Loucy (cell line): ENCODE measurements around the gene LRRC27.

ENCODE experiments used
- H2AFZ ChIP-seq: fragments of 200-600 bp; sonication (generic); 2 replicates; pipeline ENCODE4 v1.6.0; 2016; ENCODE audit warnings: antibody characterized with exemption, mild to moderate bottlenecking, low read length, moderate library complexity
- H3F3A ChIP-seq: fragments of 200-600 bp; 2 replicates; pipeline ENCODE4 v1.6.0; 2016; ENCODE audit warnings: antibody characterized with exemption, low read depth, mild to moderate bottlenecking
- H3K27me3 ChIP-seq: fragments of 200-600 bp; sonication (generic); 2 replicates; pipeline ENCODE4 v1.6.1; 2014; ENCODE audit warnings: low read length, mild to moderate bottlenecking; ENCODE audit not compliant: insufficient read depth, poor library complexity, severe bottlenecking
- H3K36me3 ChIP-seq: fragments of 200-600 bp; sonication (generic); 2 replicates; pipeline ENCODE4 v1.6.1; 2016; ENCODE audit warnings: low read length; ENCODE audit not compliant: insufficient read depth
- H3K4me1 ChIP-seq: fragments of 200-600 bp; sonication (generic); 2 replicates; pipeline ENCODE4 v1.5.1; 2014; ENCODE audit warnings: low read length, mild to moderate bottlenecking; ENCODE audit not compliant: insufficient read depth, poor library complexity, severe bottlenecking
- H3K4me2 ChIP-seq: fragments of 200-600 bp; sonication (generic); 2 replicates; pipeline ENCODE4 v1.6.0; 2014; ENCODE audit warnings: antibody characterized with exemption, low read length, low read depth, mild to moderate bottlenecking; ENCODE audit not compliant: poor library complexity, severe bottlenecking
- H3K4me3 ChIP-seq: fragments of 200-600 bp; sonication (generic); 2 replicates; pipeline ENCODE4 v1.5.1; 2014; ENCODE audit warnings: low read length, mild to moderate bottlenecking, mixed read lengths; ENCODE audit not compliant: poor library complexity, severe bottlenecking
- H3K79me2 ChIP-seq: fragments of 200-600 bp; sonication (generic); 2 replicates; pipeline ENCODE4 v1.6.1; 2014; ENCODE audit warnings: low read length; ENCODE audit not compliant: insufficient read depth
- H3K9ac ChIP-seq: fragments of 200-600 bp; sonication (generic); 2 replicates; pipeline ENCODE4 v1.6.0; 2014; ENCODE audit warnings: mild to moderate bottlenecking, low read depth, low read length, moderate library complexity; ENCODE audit not compliant: poor library complexity, severe bottlenecking
- H3K9me2 ChIP-seq: fragments of 200-600 bp; sonication (generic); replicated peaks from 2 replicates; pipeline ENCODE4 v1.6.1; 2016; ENCODE audit warnings: low read depth, low read length, mixed read lengths
- H3K9me3 ChIP-seq: fragments of 200-600 bp; sonication (generic); 2 replicates; pipeline ENCODE4 v1.6.1; 2014; ENCODE audit warnings: mild to moderate bottlenecking, antibody characterized with exemption, low read length, low read depth; ENCODE audit not compliant: insufficient read depth
- H4K20me1 ChIP-seq: fragments of 200-600 bp; sonication (generic); 2 replicates; pipeline ENCODE4 v1.6.0; 2014; ENCODE audit warnings: antibody characterized with exemption, low read length, mild to moderate bottlenecking; ENCODE audit not compliant: insufficient read depth, poor library complexity, severe bottlenecking
- CTCF ChIP-seq: fragments of 200-600 bp; sonication (generic); conservative IDR thresholded peaks from 2 replicates; pipeline ENCODE4 v1.5.1; 2014; ENCODE audit warnings: mild to moderate bottlenecking, antibody characterized with exemption, low read length
- EZH2phosphoT487 ChIP-seq: fragments of 200-600 bp; IDR thresholded peaks from 2 replicates; pipeline ENCODE4 v1.6.1; 2018; ENCODE audit warnings: antibody characterized with exemption, mild to moderate bottlenecking, moderate library complexity, borderline replicate concordance

Gene LRRC27

GRCh38 chr10:132306343-132306685 lies 25.7 kb upstream of the LRRC27 start:
- Histone ChIP-seq H3K9me3 (no peaks in the 10 kb centered on the region), H3K9ac (no peak overlapping the region), H3K36me3 (no peaks in the 10 kb centered on the region), H3F3A (no peaks in the 10 kb centered on the region), H2AFZ (no peak overlapping the region), H3K4me1 (no peaks in the 10 kb centered on the region), H4K20me1 (no peaks in the 10 kb centered on the region), H3K9me2 (no peaks in the 10 kb centered on the region), H3K4me3 (no peak overlapping the region), H3K4me2 (no peak overlapping the region), H3K79me2 (no peaks in the 10 kb centered on the region), H3K27me3 (no peaks in the 10 kb centered on the region)
- TF ChIP-seq CTCF = no peak
- TF ChIP-seq EZH2phosphoT487 = no peak

- no peaks in the 10 kb centered on the region for H3K9me2 ChIP-seq
- TF ChIP-seq CTCF = no peak
- no peak overlapping the region for H3K4me2 ChIP-seq
- no peaks in the 10 kb centered on the region for H4K20me1 ChIP-seq
- H3K4me3 ChIP-seq = no peak overlapping the region
- H2AFZ ChIP-seq = no peak overlapping the region
- H3K9me3 ChIP-seq = no peaks in the 10 kb centered on the region; the same call in 1 of the 2 replicates
- H3K79me2 ChIP-seq = no peaks in the 10 kb centered on the region
- no peaks in the 10 kb centered on the region for H3K27me3 ChIP-seq
- no peaks in the 10 kb centered on the region for H3K4me1 ChIP-seq
- no peak overlapping the region for H3K9ac ChIP-seq
- H3F3A ChIP-seq = no peaks in the 10 kb centered on the region
- no peaks in the 10 kb centered on the region for H3K36me3 ChIP-seq
Measured at GRCh38 chr10:132306864-132307751, 24.9 kb upstream of the LRRC27 start.

- Histone ChIP-seq H3K4me3 (no peak within 1 kb of the TSS), H3K9me3 (no peaks in the 10 kb centered on the region; the same call in 1 of the 2 replicates), H3K9me2 (no peaks in the 10 kb centered on the region), H3K4me1 (no peaks in the 10 kb centered on the region), H3K9ac (no peak within 1 kb of the TSS), H3K36me3 (no peaks in the 10 kb centered on the region), H4K20me1 (no peaks in the 10 kb centered on the region), H3K79me2 (no peaks in the 10 kb centered on the region), H3F3A (no peaks in the 10 kb centered on the region), H3K27me3 (no peaks in the 10 kb centered on the region), H2AFZ (no peak within 1 kb of the TSS), H3K4me2 (no peak within 1 kb of the TSS)
- no peak for TF ChIP-seq EZH2phosphoT487
Measured at GRCh38 chr10:132307823-132308586, 24.0 kb upstream of the LRRC27 start, which contains the start of gene STK32C. TSS of gene STK32C (minus strand) at chr10:132307950. CDS start at chr10:132307833, 117 bp downstream.
